ACHN (cell line): ENCODE data around the gene CD300LG.
"Not testable (repeated sequence)": the region's sequence is repeated elsewhere in the genome, so short reads cannot be mapped to it uniquely, and the experiment has no call there.

Experiments used
- DNase-seq: peaks from one replicate; pipeline ENCODE4 v3.0.0-alpha.2; 2015
- in situ Hi-C: cut with HindIII; loops from 2 replicates; pipeline ENCODE4 v1.10.0; 2017; ENCODE audit warnings: low sequenced_read_pairs, low pct_ligation_motif_present, low pct_unique_long_range_greater_than_20kb

CD300LG gene

DNA sequence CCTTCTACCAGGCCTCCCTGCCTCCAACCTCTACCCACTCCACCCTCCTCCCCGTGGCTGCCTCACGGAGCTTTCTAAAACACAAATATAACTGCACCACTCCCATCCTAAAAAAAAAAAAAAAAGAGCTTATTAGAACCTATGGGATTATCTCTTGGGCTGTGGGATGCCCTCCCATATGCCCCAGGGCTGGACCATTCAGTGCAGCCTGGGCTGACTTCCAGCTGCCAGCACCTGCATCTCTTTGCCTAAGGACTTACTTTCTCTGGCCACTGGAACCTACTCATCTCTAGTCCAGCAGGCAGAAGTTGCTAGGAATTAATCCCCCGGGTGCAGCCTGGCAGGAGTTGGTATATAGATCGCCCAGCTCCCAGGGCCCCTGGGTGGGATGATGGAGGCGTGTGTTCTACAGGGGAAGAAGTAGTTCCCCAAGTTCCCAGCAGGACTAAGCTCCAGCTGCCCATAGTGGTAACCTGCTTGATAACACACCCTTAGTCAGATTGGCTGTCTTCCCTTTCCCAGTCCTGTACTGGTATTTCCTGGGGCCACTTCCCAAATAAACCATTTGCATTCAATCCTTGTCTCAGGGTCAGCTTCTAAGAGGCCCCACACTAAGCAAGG is 24.3 kb upstream of the CD300LG start:
- in situ Hi-C loops, result no loop called here

DNA sequence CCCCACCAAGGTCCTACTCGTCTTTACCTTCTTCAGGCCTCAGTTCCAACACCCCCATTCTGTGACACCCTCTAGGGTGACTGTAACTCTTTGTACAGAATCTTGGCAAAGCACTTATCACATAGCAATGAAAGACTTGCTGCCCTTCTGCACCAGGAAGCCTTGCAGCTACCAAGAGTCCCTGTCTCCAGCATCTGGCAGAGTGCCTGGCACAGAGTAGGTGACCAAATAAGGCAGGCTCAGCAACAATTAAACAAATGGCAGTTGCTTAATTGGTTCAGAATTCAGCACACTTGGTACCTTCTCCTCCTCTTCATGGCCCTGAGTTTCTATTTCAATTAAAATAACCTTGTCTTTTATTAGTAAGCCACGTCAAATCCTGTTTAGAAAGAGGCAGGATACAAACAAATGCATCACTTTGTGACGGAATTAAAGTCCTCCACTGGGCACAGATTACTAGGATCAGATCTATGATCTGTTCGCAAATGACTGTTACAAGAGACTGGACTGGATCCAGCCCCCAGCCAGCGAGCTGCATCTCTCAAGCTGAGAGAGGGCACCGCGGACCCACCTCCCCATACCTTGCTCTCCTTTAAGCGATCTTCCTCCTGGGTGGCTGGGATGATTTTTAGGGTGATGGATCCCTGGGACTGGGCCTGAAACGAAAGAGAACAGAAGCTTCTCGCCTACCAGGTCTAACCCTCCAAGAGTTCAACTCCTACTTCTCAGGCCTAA is 23.5 kb upstream of the CD300LG start:
- in situ Hi-C loops, result no loop called here
- DNase-seq, result no peak

More for the DNA sequence above, 24.3 kb upstream of the CD300LG start:
- no peak for DNase-seq

DNA sequence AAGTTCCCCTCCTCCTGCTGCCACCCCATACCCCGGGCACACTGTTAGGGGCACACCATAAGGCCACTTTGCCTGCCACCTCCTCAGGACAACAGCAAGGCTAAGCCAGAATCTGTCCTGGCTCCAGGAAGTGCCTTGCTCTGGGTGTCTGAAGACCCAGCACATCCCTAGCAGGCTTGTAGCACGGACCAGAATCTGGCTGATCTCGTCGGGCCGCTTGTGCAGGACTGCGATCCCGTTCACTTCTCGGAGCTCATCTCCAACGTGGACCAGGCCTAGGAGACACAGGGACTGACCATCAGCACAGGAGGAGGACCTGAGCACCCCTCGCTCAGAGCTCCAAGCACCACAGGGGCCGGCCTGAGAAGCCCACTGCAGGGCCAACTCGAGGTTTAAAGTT is 21.4 kb upstream of the CD300LG start:
- DNase-seq, result no peak
- in situ Hi-C loops, result no loop called here

DNA sequence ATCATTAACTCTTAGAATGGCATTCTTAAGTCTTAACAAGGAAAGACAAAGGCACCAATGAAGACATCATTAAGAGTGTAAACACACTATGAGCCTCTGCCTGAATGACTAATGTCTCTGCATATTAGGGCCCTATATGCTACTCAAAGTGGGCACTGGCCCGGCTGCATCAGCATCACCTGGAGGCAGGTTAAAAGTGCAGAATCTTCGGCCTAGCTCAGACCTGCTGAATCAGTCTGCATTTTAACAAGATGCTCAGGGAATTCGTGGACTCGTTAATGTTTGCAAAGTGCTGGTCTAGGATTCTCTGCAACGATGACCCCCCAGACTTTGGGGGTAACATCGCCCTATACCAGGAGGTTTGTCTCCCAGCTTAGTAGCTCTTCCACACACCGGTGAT is 20.8 kb upstream of the CD300LG start:
- in situ Hi-C loops, result no loop called here
- DNase-seq, result no peak

DNA sequence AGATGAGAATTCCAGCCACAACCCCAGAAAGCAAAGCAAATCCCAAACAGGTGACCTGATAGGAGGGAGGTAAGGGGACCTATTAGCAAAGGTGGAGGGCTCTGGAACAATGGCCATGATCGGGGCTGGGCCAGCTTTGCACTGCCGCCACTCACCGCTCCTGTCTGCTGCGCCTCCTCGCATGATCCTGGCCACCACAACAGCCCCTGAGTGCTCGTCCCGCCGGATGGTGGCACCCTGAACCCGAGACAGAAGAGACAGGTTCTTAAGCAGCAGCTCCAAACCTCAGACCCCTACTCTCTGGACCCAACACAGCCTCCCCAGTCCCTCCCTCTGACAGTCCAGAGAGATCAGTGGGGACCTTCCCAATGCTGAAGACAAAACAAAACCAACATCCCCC is 19.4 kb upstream of the CD300LG start:
- DNase-seq, result no peak
- in situ Hi-C loops, result no loop called here

DNA sequence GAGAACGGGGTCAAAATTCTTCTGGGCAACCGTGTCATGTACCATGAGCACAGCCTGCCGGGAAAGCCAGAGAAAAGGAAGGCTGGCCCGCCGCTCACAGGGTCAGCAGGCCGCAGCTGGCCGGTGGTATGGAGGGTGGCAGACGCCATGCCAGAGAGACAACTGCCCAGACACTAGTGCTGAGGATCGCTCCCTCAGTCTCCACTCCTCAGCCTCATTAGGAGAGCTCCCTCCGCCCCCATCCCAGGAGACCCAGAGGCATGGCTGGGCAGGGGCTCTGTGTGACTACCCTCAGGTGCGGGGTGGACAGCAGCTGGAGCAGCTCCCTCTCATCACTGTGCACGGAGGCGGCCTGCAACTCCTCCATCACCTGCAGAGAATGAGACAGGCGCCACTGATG is 17.2 kb upstream of the CD300LG start:
- in situ Hi-C loops, result no loop called here
- DNase-seq, result no peak

DNA sequence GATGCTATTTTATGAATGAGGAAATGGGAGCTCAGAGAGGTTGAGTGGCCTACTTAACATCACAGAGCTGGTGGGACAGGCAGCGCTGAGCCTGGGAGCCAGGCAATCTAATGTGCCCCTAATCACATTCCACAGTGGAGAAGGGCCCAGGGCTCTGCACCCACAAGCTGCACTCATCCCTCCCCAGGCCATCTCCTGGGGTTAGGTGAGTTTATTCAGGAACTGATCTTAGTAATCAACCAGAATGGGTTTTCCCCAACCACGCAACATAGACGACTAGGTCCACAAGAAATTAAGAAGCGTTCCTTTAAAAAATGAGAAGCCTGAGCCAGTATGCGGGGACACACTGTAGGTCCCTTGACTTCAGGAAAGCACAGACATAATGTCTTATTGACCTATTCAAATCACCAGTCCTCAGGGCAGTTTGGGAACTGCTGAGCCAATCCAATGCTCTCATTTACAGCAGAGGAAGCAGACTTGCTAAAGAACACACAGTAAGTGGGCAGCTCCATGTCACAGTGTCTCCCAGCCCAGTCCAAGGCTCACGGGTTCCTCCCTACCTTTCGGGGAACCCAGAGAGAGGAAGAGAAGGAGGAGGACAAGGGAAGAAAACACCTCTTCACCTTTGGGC is 16.4 kb upstream of the CD300LG start:
- in situ Hi-C loops, result no loop called here
- DNase-seq, result no peak

DNA sequence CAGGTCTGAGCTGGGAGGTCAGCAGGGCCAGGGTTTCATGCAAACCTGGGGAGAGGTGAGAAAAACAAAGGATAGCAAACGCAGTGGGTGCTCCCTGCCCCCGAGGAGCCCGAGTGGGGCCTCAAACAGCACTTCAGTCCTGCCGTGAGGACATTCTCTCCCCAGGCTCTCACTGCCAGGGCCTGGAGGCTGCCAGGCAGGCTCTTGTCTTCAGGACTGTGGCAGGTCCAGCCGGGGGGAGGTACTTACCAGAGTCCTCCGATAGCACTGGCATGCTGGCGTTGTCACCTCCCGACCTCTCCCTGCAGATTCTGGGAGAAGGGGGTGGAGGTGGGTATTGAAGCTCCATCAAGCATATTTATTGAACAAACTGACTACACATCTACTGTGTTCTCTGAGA is 15.3 kb upstream of the CD300LG start:
- in situ Hi-C loops, result no loop called here
- no peak for DNase-seq

DNA sequence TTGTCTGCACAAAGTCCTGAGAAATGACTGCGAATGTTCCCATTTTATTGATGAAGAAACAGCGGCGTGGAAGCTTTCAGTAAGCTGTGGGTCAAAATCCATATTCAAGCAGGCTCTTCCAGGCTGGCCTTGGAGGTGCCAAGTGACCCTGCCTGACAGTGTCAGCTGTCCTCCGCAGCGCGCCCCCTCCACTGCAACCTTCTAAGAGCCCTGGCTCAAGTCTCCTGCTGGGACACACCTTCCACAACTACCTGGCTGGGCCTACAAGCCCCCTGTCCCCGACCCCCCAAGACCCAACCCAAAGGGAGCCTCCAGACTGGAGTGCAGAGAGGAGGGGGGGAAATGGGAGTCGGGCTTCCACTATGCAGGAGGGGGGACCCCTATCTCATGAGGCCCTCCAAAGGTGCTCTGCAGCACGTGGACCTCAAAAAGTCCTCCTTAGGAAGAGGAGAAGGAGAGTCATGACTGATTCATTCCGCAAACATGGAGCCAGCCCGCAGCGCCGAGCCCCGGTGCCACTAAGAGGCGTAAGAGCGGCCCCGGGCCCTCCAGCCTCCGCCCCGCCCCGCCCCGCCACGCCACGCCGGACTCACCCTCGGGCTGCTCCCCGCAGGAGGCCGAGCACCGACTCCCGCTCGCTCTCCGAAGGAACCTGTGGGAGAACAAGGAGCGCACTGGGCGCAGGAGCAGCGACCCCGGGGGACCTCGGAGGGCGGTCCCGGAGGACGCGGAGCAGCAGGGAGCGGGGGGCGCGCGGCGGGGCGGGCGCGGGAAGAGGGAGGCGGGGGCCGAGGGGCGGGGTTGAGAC is 14.6 kb upstream of the CD300LG start:
- DNase-seq, result peak; percentile 84
- in situ Hi-C loops, result no loop called here

DNA sequence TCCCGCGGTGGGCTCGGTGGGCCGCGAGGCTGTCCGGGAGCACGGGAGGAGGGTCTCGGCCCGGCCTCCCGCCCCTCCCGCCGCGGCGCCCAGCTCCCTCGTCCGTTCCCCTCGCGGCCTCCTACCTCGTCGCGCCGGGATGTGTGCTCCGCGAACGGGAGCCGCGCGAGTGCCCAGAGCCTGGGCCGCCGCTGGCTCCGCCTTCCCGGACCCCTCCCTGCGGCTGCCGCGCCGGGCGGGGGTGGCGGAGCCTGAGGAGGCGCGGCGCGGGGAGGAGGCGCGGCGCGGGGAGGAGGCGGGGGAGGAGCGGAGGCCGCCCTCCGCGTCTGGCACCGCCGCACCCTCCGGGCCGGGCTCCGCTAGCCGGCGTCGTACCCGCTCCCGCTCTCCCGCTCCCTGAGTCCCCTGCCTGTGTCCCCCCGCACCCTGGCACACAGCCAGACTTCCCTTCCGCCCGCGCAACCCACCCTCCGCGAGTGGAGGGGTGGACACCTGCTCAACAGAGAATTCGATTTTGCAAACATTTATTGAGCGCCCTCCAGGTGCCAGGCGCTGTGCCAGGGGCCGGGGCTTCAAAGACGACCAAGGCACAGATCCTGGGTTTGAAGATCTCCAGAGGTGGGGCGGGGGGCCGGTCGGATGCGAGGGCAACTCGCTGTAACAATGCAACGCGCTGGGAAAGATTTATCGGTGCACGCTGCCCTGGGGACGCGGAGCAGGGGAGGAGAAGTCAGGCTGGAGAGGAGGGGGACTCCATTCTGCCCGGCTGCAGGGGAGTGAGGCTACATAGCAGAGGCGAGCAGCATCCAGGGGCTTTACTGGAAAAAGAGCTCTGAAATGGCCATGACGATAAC is 13.8 kb upstream of the CD300LG start, which contains the start of gene MPP3:
MPP3 (minus strand) TSS at position 171 of the 854 bp plus-strand sequence. CDS start 1,240 bp downstream, outside the sequence.
- peak; percentile 90 for DNase-seq
- in situ Hi-C loops, result no loop called here

DNA sequence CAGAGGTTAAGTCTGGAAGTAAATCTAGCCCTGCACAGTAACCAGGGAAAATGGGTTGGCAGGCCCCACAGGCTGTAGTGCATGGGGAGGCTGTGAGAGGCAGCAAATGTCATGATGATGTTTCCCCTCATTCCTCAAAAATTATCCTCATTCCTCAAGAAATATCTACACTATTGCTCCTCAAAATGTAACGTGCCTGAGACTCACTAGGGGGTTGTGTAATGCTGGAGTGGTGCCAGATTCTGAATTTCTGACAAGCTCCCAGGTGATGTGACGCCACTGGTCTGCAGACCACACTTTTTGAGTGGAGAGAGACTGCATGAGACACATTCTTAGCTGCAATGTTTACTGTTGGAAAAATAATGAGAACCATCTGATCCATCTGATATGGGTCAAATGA is 12.9 kb upstream of the CD300LG start:
- in situ Hi-C loops, result no loop called here
- DNase-seq, result no peak

DNA sequence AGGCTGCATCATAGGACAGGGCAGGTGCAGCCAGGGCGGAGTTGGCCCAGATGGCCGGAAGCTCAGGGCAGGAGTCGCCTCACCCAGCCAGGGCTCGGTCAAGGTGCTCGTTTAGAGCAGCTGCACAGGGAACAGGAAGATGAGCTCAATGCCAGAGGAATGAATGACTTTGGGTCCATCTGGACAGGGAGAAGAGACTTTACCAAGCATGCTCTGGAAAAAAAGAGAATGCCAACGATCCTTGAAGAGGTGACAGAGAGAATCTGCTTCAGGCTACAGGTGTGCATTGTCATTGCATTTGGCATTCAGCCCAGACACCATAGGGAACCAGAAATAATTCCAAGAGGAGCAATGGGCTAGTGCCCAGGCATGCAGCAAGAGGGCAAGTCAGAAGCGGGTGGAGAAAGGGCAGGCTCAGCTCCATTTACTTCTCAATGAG is 7.3 kb upstream of the CD300LG start:
- DNase-seq, result peak; percentile 24
- in situ Hi-C loops, result no loop called here

DNA sequence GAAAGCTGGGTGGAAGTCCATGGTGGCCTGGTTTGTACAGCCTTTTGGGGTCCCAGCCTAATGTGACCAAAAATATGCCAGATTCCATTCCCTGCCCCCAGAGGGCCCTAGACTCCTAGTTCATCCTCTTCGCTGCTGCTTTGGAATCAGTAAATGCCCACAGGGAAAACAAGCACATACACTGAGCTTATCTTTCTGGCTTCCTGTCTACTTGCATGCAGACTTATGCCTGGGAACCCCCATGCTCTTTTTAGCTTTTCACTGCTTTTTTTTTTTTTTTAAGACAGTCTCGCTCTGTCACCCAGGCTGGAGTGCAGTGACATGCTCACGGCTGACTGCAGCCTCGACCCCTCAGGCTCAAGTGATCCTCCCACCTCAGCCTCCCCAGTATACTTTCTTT is 6.2 kb upstream of the CD300LG start:
- DNase-seq, result peak; percentile 24
- in situ Hi-C loops, result no loop called here

DNA sequence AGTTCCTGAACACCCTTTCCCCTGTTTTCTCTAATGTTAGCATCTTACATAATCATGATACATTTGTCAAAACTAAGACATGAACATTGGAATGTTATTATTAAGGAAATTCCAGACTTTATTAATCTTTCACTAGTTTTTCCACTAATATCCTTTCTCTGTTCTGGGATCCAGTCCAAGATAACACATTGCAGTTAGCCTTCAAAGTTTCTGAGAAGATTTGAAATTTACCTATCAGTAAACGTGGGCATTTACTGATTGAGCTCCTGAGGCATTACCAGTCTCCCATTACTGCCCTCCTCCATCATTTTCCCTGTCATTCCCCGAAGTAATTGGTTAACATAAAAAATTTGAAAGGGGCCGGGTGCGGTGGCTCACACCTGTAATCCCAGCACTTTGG is 5.7 kb upstream of the CD300LG start:
- in situ Hi-C loops, result no loop called here
- no peak for DNase-seq

DNA sequence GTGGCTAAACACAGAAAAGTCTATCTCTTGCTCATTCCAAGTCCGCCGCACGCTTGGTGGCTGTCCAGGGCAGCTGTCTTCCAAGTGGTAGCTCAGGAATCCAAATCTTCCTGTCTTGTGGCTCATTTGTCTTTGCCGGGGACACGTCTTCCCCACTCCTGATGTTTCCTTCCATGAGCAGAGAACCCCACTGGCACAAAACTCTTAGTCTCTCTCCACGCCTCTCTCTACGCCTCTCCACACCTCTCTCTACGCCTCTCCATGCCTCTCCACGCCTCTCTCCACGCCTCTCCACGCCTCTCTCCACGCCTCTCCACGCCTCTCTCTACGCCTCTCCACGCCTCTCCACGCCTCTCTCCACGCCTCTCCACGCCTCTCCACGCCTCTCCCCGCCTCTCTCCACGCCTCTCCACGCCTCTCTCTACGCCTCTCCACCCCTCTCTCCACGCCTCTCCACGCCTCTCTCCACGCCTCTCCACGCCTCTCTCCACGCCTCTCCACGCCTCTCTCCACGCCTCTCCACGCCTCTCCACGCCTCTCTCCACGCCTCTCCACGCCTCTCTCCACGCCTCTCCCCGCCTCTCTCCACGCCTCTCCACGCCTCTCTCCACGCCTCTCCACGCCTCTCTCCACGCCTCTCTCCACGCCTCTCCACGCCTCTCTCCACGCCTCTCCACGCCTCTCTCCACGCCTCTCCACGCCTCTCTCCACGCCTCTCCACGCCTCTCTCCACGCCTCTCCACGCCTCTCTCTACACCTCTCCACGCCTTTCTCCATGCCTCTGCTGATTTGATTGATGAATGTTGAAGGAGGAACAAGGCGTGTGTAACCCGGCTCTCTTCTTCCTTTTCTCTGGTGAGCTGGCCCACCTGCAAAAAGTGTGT is 4.6 kb upstream of the CD300LG start:
- DNase-seq, in situ Hi-C loops: not testable (repeated sequence)

DNA sequence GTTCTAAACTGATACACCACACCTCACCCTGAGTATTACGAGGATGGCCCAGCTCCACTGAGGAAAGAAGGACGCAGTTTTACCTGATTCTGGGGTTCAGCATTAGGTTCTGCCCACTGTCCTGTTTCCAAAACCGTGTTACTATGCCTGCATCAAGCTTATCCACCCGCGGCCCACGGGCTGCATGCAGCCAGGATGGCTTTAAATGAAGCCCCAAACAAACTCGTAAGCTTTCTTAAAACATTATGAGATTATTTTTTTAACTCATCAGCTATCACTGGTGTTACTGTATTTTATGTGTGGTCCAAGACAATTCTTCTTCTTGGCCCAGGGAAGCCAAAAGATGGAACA is 4.0 kb upstream of the CD300LG start:
- no peak for DNase-seq
- in situ Hi-C loops, result no loop called here

DNA sequence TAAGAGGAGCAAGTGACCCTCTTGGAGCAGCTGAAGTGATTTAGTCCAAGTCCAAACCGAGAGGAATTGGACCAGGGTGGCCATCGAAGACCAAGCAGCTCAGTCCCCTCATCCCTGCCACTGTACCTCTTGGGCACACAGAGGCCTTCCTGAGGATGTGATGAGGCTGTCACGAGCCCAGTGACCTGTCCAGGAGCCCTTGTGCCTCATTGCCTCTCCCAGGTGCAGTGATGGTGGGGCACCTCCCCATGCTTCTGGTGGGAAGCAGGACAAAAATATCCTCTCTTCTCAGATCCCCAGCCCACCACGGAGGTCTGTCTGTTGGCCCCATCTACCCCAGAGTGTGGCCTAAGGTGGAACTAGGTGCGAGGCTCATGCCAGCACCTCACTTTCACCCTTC is 2.7 kb upstream of the CD300LG start:
- in situ Hi-C loops, result no loop called here
- no peak for DNase-seq
